Hepatocyte (in vitro differentiated cells): Measurements from ENCODE around the gene PSMB10. TPM values are rescaled to one million over a fixed set of nuclear protein-coding genes. Genes with fewer than 3 reads are reported as not detected.

Experiments
- DNase-seq: peaks from one replicate; pipeline ENCODE4 v3.0.0-alpha.2; 2016; ENCODE audit warnings: low spot score
- H2AFZ ChIP-seq: fragments of 200-600 bp; sonication (generic); 2 replicates; pipeline ENCODE4 v1.6.0; 2016; ENCODE audit warnings: antibody characterized with exemption, mild to moderate bottlenecking
- H3K27ac ChIP-seq: fragments of 200-600 bp; sonication (generic); 2 replicates; pipeline ENCODE4 v1.5.1; 2016; ENCODE audit warnings: mild to moderate bottlenecking
- H3K27me3 ChIP-seq: fragments of 200-600 bp; sonication (generic); 2 replicates; pipeline ENCODE4 v1.6.1; 2016
- H3K36me3 ChIP-seq: fragments of 200-600 bp; sonication (generic); replicated peaks from 2 replicates; pipeline ENCODE4 v1.5.1; 2016; ENCODE audit warnings: low read depth; ENCODE audit not compliant: insufficient read depth
- H3K4me1 ChIP-seq: fragments of 200-600 bp; sonication (generic); 2 replicates; pipeline ENCODE4 v1.5.1; 2016; ENCODE audit warnings: mild to moderate bottlenecking, moderate library complexity; ENCODE audit not compliant: insufficient read depth
- H3K4me2 ChIP-seq: fragments of 200-600 bp; sonication (generic); 2 replicates; pipeline ENCODE4 v1.6.0; 2016
- H3K4me3 ChIP-seq: fragments of 200-600 bp; sonication (generic); 2 replicates; pipeline ENCODE4 v1.5.1; 2016; ENCODE audit warnings: mild to moderate bottlenecking
- H3K79me2 ChIP-seq: fragments of 200-600 bp; sonication (generic); 2 replicates; pipeline ENCODE4 v1.6.0; 2017; ENCODE audit warnings: mild to moderate bottlenecking
- H3K9me2 ChIP-seq: fragments of 200-600 bp; sonication (generic); replicated peaks from 2 replicates; pipeline ENCODE4 v1.6.0; 2017; ENCODE audit warnings: mild to moderate bottlenecking; ENCODE audit not compliant: insufficient read depth
- H3K9me3 ChIP-seq: fragments of 200-600 bp; sonication (generic); 2 replicates; pipeline ENCODE4 v1.5.1; 2016; ENCODE audit warnings: low read depth, mild to moderate bottlenecking
- H4K20me1 ChIP-seq: fragments of 200-600 bp; sonication (generic); 2 replicates; pipeline ENCODE4 v1.6.0; 2016; ENCODE audit warnings: mild to moderate bottlenecking; ENCODE audit not compliant: insufficient read depth, poor library complexity, severe bottlenecking
- EZH2 ChIP-seq: fragments of 200-600 bp; sonication (generic); IDR thresholded peaks from 2 replicates; pipeline ENCODE4 v1.6.1; 2016; ENCODE audit warnings: antibody characterized with exemption, mild to moderate bottlenecking, borderline replicate concordance
- EZH2phosphoT487 ChIP-seq: fragments of 200-600 bp; sonication (generic); IDR thresholded peaks from one replicate; pipeline ENCODE4 v1.6.1; 2018; ENCODE audit warnings: antibody characterized with exemption, mild to moderate bottlenecking, low read depth, moderate library complexity; ENCODE audit not compliant: unreplicated experiment, severe bottlenecking
- WGBS: methylation state at CpG from one replicate; pipeline ENCODE4 v1.1.6; 2016; ENCODE audit warnings: low lambda C conversion rate; ENCODE audit errors: missing lambda C conversion rate; 5-methylcytosine and 5-hydroxymethylcytosine counted together
- polyA plus RNA-seq: library from polyadenylated mRNA; unstranded; fragments of >200 nt; fragmentation: Nextera tagmentation; extraction: Ambion mirVana; gene quantifications from 2 replicates; pipeline ENCODE4 v1.2.1, GENCODE V29; 2016
- total RNA-seq: library from RNA; depleted of rRNA; stranded (reverse); fragments of >200 nt; gene quantifications from 2 replicates; pipeline ENCODE4 v1.2.3, GENCODE V29; 2014
- TF ChIP-seq, protein P1 (sequence below): fragments of 200-600 bp; sonication (generic); IDR thresholded peaks from 2 replicates; pipeline ENCODE4 v1.5.1; 2016; ENCODE audit warnings: antibody characterized with exemption, mild to moderate bottlenecking; ENCODE audit not compliant: poor library complexity

The PSMB10 gene
- total and polyA plus RNA-seq, 2 experiments from 2014 or later = 13.7 to 48.7 TPM

DNA sequence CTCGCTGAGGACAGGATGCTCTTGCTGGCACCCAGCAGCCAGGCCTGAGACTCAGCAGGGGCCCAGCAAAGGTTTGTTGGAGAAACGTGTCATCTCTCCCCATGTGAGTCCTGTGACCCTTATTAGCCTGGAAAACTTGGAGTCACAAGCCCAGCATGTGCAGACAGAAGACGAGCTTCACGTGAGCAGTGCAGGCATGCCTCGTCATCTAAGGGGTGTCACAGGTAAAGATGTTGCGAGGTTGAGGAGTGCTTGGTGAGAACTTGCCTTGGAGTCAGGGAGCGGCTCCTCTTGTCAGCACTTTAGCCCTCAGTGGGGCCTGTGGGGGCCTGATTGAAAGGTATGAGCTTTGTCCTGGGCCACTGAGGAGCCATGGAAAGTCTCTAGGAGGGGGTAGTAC, 2.8 kb downstream of the PSMB10 start:
- TF ChIP-seq EZH2 = no peak
- TF ChIP-seq, protein P1, sequence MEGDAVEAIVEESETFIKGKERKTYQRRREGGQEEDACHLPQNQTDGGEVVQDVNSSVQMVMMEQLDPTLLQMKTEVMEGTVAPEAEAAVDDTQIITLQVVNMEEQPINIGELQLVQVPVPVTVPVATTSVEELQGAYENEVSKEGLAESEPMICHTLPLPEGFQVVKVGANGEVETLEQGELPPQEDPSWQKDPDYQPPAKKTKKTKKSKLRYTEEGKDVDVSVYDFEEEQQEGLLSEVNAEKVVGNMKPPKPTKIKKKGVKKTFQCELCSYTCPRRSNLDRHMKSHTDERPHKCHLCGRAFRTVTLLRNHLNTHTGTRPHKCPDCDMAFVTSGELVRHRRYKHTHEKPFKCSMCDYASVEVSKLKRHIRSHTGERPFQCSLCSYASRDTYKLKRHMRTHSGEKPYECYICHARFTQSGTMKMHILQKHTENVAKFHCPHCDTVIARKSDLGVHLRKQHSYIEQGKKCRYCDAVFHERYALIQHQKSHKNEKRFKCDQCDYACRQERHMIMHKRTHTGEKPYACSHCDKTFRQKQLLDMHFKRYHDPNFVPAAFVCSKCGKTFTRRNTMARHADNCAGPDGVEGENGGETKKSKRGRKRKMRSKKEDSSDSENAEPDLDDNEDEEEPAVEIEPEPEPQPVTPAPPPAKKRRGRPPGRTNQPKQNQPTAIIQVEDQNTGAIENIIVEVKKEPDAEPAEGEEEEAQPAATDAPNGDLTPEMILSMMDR = no peak
- TF ChIP-seq EZH2phosphoT487 = no peak
- Histone ChIP-seq H3K4me1 (peaks cover 8% of the 10 kb centered on the region), H3K27me3 (no peaks in the 10 kb centered on the region), H3K9me2 (no peaks in the 10 kb centered on the region), H2AFZ (no peak overlapping the region), H3K79me2 (peaks cover 11% of the 10 kb centered on the region), H3K9me3 (no peaks in the 10 kb centered on the region), H3K4me2 (no peak overlapping the region), H3K36me3 (no peaks in the 10 kb centered on the region), H3K27ac (no peak overlapping the region), H3K4me3 (no peak overlapping the region), H4K20me1 (no peaks in the 10 kb centered on the region)
- DNase-seq = no peak
- WGBS = 93% methylated on average over 7 of the region's 7 CpGs

DNA sequence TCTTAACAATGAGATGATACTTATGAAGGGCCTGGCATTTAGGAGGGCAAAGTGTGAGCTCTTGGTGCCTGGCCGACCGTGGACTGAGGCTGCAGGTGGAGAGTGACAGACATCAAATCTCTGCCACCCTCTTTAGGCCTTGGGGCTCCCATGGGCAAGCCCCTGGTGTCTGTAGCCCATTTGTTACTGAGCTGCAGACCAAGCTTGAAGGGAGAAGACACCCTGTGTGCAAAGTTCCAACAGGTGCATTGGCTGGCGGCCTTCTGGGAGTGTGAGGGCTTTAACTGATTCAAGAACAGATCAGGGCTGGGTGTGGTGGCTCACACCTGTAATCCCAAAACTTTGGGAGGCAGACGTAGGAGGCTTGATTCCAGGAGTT, 4.2 kb downstream of the PSMB10 start:
- TF ChIP-seq, protein P1 = no peak
- TF ChIP-seq EZH2phosphoT487 = no peak
- no peak for TF ChIP-seq EZH2
- Histone ChIP-seq H3K4me1 (peaks cover 6% of the 10 kb centered on the region), H3K27me3 (no peaks in the 10 kb centered on the region), H3K36me3 (no peaks in the 10 kb centered on the region), H2AFZ (no peak overlapping the region), H4K20me1 (no peaks in the 10 kb centered on the region), H3K79me2 (peaks cover 4% of the 10 kb centered on the region), H3K27ac (no peak overlapping the region), H3K4me3 (no peak overlapping the region), H3K9me3 (no peaks in the 10 kb centered on the region), H3K9me2 (no peaks in the 10 kb centered on the region), H3K4me2 (no peak overlapping the region)
- 99% methylated on average over 4 of the region's 4 CpGs for WGBS
- no peak for DNase-seq

DNA sequence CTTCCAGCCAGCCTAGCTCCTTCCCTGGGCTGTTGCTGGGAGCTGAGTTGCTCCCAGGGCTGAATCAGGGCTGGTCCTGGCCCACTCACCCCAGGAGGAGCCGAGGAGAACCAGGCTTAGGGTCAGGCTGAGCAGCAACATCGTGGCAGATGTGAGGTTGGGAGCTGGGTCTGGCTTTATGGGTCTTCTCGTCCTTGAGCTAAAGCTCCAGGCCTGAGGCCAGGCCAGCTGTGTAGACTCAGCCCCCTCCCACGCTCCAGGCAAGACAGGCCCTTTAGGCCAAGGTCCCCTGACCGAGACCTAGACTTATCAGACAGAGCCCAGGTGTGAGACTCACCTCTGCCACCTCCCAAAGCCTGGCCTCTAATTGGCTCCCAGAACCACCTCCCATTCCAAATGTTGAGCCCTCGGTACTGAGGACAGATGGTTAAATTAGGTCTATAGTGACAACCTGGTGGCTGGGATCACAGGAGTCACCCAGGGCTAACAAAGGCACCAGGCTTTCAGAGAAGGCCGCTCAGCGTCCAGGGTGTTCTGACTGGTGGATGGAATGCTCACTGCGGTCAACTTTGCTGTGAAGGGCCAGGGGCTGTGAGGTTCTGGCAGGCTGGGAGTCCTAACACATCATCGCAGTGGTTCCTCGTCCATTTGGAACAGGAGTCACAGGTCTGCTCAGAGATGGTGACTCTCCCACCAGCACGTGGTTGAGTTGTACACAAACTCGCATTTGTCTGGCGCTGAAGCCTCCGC, 4.8 kb downstream of the PSMB10 start, which contains the start of gene CTRL:
Gene CTRL (minus strand): TSS at position 151 of the 750 bp plus-strand sequence. CDS start 10 bp downstream, at position 141.
- H3K9me2 ChIP-seq = no peaks in the 10 kb centered on the region
- 89% methylated on average over 15 of the region's 15 CpGs for WGBS
- no peaks in the 10 kb centered on the region for H3K9me3 ChIP-seq
- H3K27ac ChIP-seq = no peak within 1 kb of the TSS
- no peak for DNase-seq
- H3K79me2 ChIP-seq = no peaks in the 10 kb centered on the region
- H4K20me1 ChIP-seq = no peaks in the 10 kb centered on the region
- H3K4me1 ChIP-seq = peaks cover under 1% of the 10 kb centered on the region
- H3K4me2 ChIP-seq = no peak within 1 kb of the TSS
- no peaks in the 10 kb centered on the region for H3K27me3 ChIP-seq
- no peak within 1 kb of the TSS for H2AFZ ChIP-seq
- H3K4me3 ChIP-seq = no peak within 1 kb of the TSS
- no peaks in the 10 kb centered on the region for H3K36me3 ChIP-seq
- TF ChIP-seq, protein P1 = no peak
- TF ChIP-seq EZH2phosphoT487 (no peak), EZH2 (no peak)
